ENCODE measurements around the gene KCNQ1OT1. TPM values are rescaled to one million over a fixed set of nuclear protein-coding genes. Genes with fewer than 3 reads are reported as not detected.

KCNQ1OT1 gene
- total RNA-seq, 1 donor from 2014 or later = 0.54 TPM

DNA sequence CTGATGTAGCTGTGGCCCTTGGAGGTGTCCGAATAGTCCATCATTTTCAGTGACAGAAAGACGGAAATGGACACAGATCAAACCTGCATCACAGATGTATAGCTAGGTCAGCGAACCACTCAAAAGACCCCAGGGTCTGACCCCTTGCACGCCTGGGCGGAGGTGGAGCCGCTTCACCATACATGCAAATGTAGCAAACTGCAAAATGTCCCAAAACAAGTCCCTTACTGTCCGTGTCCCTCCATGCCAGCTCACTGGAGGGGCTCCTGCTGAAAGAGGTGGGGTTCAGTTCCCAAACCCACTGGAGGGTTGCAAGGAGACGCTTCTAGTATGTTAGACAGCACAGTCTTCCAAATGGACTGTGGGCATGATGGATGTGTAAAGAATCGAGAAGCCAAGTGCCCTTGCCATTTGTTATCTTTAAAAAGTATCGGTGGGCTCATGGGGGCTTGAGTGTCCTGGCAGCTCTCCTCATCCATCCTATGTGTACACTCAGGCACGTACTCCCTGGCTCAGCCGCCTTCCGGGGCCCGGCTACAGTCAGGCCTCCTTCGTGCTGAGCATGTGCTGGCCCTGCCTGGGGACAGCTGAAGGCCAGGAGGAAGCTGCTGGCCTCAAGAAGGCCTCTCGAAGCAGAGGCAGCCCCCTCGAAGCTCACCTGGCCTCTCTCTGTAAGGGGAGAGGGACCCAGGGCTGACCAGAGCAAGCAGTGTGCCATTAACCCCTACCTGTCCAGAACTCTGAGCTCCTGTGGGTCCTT, 20.2 kb upstream of the KCNQ1OT1 start:
- no peak overlapping the region for H3K4me3 ChIP-seq (ENCODE audit: low read depth, low read length)
- no peaks in the 10 kb centered on the region for H3K36me3 ChIP-seq (ENCODE audit: control insufficient read depth, insufficient read depth, low read length)
- TF ChIP-seq, protein P1, sequence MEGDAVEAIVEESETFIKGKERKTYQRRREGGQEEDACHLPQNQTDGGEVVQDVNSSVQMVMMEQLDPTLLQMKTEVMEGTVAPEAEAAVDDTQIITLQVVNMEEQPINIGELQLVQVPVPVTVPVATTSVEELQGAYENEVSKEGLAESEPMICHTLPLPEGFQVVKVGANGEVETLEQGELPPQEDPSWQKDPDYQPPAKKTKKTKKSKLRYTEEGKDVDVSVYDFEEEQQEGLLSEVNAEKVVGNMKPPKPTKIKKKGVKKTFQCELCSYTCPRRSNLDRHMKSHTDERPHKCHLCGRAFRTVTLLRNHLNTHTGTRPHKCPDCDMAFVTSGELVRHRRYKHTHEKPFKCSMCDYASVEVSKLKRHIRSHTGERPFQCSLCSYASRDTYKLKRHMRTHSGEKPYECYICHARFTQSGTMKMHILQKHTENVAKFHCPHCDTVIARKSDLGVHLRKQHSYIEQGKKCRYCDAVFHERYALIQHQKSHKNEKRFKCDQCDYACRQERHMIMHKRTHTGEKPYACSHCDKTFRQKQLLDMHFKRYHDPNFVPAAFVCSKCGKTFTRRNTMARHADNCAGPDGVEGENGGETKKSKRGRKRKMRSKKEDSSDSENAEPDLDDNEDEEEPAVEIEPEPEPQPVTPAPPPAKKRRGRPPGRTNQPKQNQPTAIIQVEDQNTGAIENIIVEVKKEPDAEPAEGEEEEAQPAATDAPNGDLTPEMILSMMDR (IDR thresholded peaks at IDR 0.05; ENCODE audit: insufficient read depth, low read length, poor library complexity, severe bottlenecking) = no peak
- H3K27me3 ChIP-seq (ENCODE audit: control insufficient read depth, insufficient read depth, low read length) = peaks cover 25% of the 10 kb centered on the region
- no peak for DNase-seq (ENCODE audit: low read depth)

DNA sequence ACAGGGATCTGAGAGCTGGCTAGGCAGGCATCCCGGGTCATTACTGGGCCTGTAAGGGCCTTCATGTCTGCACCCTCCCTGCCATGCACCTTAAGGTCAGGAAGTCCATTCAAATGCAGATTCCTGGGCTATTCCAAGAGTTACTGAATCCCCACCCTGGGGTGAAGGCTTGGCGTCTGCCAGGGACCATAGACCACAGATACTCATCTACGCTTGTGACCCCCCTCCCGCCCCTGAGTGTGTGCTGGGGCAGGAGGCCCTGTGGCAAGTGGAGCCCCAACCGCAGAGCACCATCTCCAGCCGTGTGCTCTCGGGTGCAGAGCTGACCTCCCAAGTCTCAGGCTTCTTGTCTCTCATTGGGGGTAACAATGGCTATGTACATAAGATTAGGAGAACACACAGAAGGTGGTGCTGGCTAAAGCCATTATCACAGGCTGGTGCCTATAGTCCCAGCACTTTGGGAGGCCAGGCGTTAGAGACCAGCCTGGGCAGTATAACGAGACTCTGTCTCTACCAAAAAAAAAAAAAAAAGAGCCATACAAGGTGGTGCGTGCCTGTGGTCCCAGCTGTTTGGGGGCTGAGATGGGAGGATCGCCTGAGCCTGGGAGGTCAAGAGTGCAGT, 19.1 kb upstream of the KCNQ1OT1 start:
- Histone ChIP-seq H3K36me3 (ENCODE audit: control insufficient read depth, insufficient read depth, low read length) (no peaks in the 10 kb centered on the region), H3K27me3 (ENCODE audit: control insufficient read depth, insufficient read depth, low read length) (peaks cover 17% of the 10 kb centered on the region), H3K4me3 (ENCODE audit: low read depth, low read length) (no peak overlapping the region)
- no peak for DNase-seq (ENCODE audit: low read depth)
- TF ChIP-seq, protein P1 (IDR thresholded peaks at IDR 0.05; ENCODE audit: insufficient read depth, low read length, poor library complexity, severe bottlenecking) = no peak

DNA sequence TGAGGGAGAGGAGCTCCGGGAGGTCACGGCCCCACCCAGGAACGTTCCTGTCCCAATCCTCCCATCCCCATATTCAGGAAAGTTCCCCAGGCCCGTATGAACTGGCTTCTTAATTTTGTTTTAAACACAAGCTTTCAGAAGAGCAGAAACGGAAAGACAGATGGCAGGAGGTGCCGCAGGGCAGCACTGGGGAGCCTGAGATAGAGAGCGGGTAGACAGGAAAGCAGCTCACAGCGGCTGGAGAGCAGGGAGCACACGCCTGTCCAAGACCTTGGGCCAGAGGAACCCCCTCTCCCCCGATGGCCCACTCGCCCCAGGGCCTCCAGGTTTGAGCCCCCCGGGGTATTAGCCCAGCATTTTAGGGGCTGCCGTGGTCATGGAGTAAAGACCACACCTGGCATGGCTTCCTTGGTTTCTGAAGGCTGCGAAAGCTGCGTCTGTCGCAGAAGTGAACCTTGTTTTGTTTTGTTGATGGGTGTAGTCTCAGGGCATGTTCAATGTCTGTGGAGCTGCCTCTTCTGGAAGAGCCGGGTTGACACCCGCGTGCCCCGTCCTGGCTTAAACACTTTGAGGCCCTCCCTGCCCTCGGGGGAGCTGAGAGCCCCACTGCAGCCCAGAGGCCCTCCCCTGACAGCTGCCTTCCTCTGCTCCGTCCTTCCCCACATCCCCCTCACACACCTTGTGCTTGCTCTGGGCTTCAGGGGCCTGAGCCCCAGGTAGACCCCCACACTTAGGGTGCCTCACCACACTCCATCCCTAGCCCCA, 17.9 kb upstream of the KCNQ1OT1 start:
- no peak overlapping the region for H3K4me3 ChIP-seq (ENCODE audit: low read depth, low read length)
- no peak for DNase-seq (ENCODE audit: low read depth)
- TF ChIP-seq, protein P1 (IDR thresholded peaks at IDR 0.05; ENCODE audit: insufficient read depth, low read length, poor library complexity, severe bottlenecking) = no peak
- peaks cover 11% of the 10 kb centered on the region for H3K27me3 ChIP-seq (ENCODE audit: control insufficient read depth, insufficient read depth, low read length)
- no peaks in the 10 kb centered on the region for H3K36me3 ChIP-seq (ENCODE audit: control insufficient read depth, insufficient read depth, low read length)

- Histone ChIP-seq H3K4me3 (ENCODE audit: low read depth, low read length) (no peak overlapping the region), H3K27me3 (ENCODE audit: control insufficient read depth, insufficient read depth, low read length) (peaks cover 11% of the 10 kb centered on the region), H3K36me3 (ENCODE audit: control insufficient read depth, insufficient read depth, low read length) (no peaks in the 10 kb centered on the region)
- TF ChIP-seq, protein P1 (IDR thresholded peaks at IDR 0.05; ENCODE audit: insufficient read depth, low read length, poor library complexity, severe bottlenecking) = no peak
- no peak for DNase-seq (ENCODE audit: low read depth)
These were observed 16.7 kb upstream of the KCNQ1OT1 start for GRCh38 chr11:2716376-2717095.

DNA sequence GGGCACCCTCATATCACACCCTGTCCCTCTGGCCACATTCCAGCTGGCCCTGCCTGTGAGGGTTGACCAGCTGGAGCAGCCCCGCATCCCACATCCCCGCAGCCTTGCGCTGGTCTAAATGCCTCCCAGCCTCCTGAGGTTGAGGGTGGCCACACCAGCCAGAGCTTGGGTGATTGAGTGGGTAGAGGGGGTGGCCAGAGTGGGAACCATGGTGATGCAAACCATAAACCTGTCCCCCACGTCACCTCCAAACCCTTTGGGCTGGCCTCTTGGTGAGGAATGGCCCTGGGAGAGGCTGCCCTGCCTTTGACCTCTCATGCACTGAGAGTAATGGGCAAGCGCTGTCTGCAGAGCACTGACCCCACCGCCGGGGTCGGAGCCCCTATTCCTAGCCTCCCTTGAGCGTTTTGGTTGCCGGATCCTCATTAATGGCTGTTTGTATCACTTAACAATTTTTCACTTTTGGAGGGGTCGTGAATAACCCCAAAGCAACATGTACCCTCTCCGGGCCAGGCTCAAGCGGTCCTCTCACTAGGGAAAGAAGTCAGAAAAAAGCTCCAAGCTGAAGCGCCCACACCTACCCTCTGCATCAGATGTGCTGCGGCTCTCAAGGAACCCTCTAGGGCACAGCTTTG, 16.0 kb upstream of the KCNQ1OT1 start:
- Histone ChIP-seq H3K4me3 (ENCODE audit: low read depth, low read length) (no peak overlapping the region), H3K36me3 (ENCODE audit: control insufficient read depth, insufficient read depth, low read length) (no peaks in the 10 kb centered on the region), H3K27me3 (ENCODE audit: control insufficient read depth, insufficient read depth, low read length) (peaks cover 11% of the 10 kb centered on the region)
- TF ChIP-seq, protein P1 (IDR thresholded peaks at IDR 0.05; ENCODE audit: insufficient read depth, low read length, poor library complexity, severe bottlenecking) = no peak
- no peak for DNase-seq (ENCODE audit: low read depth)

Data from kidney epithelial cell (primary cell).